K562 (cell line): Measurements from ENCODE around the gene NUTF2. TPM values are rescaled to one million over a fixed set of nuclear protein-coding genes. Genes with fewer than 3 reads are reported as not detected.

Experiments used
- AFF1 ChIP-seq, 2 experiments: fragments of 450-650 bp; IDR thresholded peaks; 2 replicates each; pipeline ENCODE4 v1.6.1; 2018; ENCODE audit warnings: mild to moderate bottlenecking in 2 of 2, low read depth in 1 of 2; ENCODE audit not compliant: partially characterized antibody in 2 of 2
- EP400 ChIP-seq: fragments of 450-650 bp; IDR thresholded peaks from 2 replicates; pipeline ENCODE4 v1.6.1; 2017; ENCODE audit warnings: antibody characterized with exemption, mild to moderate bottlenecking, moderate library complexity
- HOMEZ ChIP-seq: fragments of 250-450 bp; sonication (Bioruptor Pico); IDR thresholded peaks from 2 replicates; pipeline ENCODE4 v1.4.0; 2020; ENCODE audit warnings: mild to moderate bottlenecking, moderate library complexity
- MEF2A ChIP-seq: IDR thresholded peaks from 2 replicates; pipeline ENCODE4 v1.6.1; 2011; ENCODE audit warnings: low read depth, mild to moderate bottlenecking, low read length, moderate library complexity; ENCODE audit not compliant: control insufficient read depth
- MIER1 ChIP-seq: fragments of 450-650 bp; IDR thresholded peaks from 2 replicates; pipeline ENCODE4 v1.6.1; 2016; ENCODE audit warnings: antibody characterized with exemption, mild to moderate bottlenecking, low read depth
- NCOA6 ChIP-seq: fragments of 450-650 bp; IDR thresholded peaks from 2 replicates; pipeline ENCODE4 v1.6.1; 2017; ENCODE audit warnings: mild to moderate bottlenecking
- NFE2 ChIP-seq: IDR thresholded peaks from 2 replicates; pipeline ENCODE4 v1.6.1; 2014; ENCODE audit warnings: antibody characterized with exemption, low read depth
- PTRF ChIP-seq: fragments of 450-650 bp; IDR thresholded peaks from 2 replicates; pipeline ENCODE4 v1.6.1; 2016; ENCODE audit warnings: mild to moderate bottlenecking, missing genetic modification characterization, missing compliant biosample characterization
- ZC3H4 ChIP-seq: sonication (generic); formaldehyde crosslinking; IDR thresholded peaks from 2 replicates; pipeline ENCODE4 v1.9.0; 2021; ENCODE audit warnings: missing genetic modification reagents, borderline replicate concordance
- ZFPM2 ChIP-seq: fragments of 250-450 bp; sonication (Bioruptor Pico); IDR thresholded peaks from 2 replicates; pipeline ENCODE4 v1.5.1; 2022; ENCODE audit warnings: mild to moderate bottlenecking
- ZKSCAN3 ChIP-seq: fragments of 250-450 bp; sonication (Bioruptor Pico); IDR thresholded peaks from 2 replicates; pipeline ENCODE4 v1.4.0; 2020
- ZNF444 ChIP-seq: fragments of 250-450 bp; sonication (Bioruptor Pico); IDR thresholded peaks from 2 replicates; pipeline ENCODE4 v1.4.0; 2020; ENCODE audit warnings: mild to moderate bottlenecking, moderate library complexity
- ZNF57 ChIP-seq: fragments of 450-650 bp; formaldehyde crosslinking; IDR thresholded peaks from 2 replicates; pipeline ENCODE4 v1.4.0; 2020; ENCODE audit warnings: mild to moderate bottlenecking, moderate library complexity
- polyA plus RNA-seq, 8 experiments: library from polyadenylated mRNA; depleted of rRNA in 4 of 8; stranded (reverse) in 5 of 8; unstranded in 3 of 8; fragments of >200 nt; fragmentation: Nextera tagmentation in 2 of 8; fragmentation: Illumina TruSeq in 1 of 8; extraction: Ambion mirVana in 2 of 8; extraction: Trizol in 1 of 8; gene quantifications; 2 replicates each; pipeline versions ENCODE4 v1.2.1 to v1.2.3, GENCODE V29; 2011 to 2014; ENCODE audit warnings: inconsistent platforms in 1 of 8, missing spikeins in 1 of 8
- total RNA-seq, 7 experiments: library from RNA; depleted of rRNA in 6 of 7; stranded (reverse); fragments of >200 nt in 6 of 7; fragmentation: Illumina TruSeq in 2 of 7; extraction: Trizol in 2 of 7; gene quantifications; 2 replicates each; pipeline versions ENCODE4 v1.2.1 to v1.2.3, GENCODE V29; 2011 to 2021; ENCODE audit warnings: low replicate concordance in 1 of 7
- TF ChIP-seq, protein P1 (sequence below): fragments of 200-800 bp; sonication (Bioruptor generic); IDR thresholded peaks from 2 replicates; pipeline ENCODE4 v1.6.1; 2016; ENCODE audit warnings: missing genetic modification characterization, missing compliant biosample characterization
- TF ChIP-seq, protein P2 (sequence below): fragments of 250-450 bp; sonication (Bioruptor Pico); IDR thresholded peaks from 2 replicates; pipeline ENCODE4 v1.9.0; 2021; ENCODE audit warnings: mild to moderate bottlenecking, inconsistent platforms

The NUTF2 gene
- total and polyA plus RNA-seq, 9 of the 15 experiments (the other 6 are each of a cell fraction or from before 2014, with no cell fraction given): 106 to 248 (median 147) TPM

DNA sequence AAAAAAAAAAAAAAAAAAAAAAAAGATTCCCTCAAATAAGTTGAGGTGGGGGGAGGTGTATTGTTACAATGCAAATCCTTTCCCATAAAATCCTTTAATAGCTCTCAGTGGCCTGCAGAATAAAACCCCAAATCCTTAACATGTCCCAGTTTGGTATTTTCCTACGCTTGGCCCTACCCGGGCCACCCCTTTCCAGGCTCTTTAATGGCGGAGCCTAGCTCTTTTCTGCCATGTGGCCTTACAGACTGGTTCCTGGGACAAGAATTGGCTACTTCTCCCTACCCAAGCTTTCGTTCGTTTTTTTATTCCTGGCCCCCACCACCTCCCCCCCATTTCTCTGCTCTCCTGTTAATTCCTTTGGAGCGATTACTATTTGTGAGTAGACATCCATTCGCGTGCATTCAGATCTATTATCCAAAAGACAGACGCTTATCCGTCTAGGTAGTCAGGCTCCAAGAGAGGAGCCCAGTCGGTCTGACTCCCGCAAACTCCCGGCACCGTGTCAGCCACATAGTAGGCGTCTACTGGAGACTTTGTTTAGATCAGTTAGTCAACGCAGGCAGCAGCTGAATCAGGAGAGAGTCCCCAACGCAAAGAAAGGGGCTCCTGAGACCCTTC is 5.4 kb upstream of the NUTF2 start (continued):
- TF ChIP-seq, protein P1, sequence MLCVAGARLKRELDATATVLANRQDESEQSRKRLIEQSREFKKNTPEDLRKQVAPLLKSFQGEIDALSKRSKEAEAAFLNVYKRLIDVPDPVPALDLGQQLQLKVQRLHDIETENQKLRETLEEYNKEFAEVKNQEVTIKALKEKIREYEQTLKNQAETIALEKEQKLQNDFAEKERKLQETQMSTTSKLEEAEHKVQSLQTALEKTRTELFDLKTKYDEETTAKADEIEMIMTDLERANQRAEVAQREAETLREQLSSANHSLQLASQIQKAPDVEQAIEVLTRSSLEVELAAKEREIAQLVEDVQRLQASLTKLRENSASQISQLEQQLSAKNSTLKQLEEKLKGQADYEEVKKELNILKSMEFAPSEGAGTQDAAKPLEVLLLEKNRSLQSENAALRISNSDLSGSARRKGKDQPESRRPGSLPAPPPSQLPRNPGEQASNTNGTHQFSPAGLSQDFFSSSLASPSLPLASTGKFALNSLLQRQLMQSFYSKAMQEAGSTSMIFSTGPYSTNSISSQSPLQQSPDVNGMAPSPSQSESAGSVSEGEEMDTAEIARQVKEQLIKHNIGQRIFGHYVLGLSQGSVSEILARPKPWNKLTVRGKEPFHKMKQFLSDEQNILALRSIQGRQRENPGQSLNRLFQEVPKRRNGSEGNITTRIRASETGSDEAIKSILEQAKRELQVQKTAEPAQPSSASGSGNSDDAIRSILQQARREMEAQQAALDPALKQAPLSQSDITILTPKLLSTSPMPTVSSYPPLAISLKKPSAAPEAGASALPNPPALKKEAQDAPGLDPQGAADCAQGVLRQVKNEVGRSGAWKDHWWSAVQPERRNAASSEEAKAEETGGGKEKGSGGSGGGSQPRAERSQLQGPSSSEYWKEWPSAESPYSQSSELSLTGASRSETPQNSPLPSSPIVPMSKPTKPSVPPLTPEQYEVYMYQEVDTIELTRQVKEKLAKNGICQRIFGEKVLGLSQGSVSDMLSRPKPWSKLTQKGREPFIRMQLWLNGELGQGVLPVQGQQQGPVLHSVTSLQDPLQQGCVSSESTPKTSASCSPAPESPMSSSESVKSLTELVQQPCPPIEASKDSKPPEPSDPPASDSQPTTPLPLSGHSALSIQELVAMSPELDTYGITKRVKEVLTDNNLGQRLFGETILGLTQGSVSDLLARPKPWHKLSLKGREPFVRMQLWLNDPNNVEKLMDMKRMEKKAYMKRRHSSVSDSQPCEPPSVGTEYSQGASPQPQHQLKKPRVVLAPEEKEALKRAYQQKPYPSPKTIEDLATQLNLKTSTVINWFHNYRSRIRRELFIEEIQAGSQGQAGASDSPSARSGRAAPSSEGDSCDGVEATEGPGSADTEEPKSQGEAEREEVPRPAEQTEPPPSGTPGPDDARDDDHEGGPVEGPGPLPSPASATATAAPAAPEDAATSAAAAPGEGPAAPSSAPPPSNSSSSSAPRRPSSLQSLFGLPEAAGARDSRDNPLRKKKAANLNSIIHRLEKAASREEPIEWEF (CRISPR knock-in tag): no peak
- TF ChIP-seq PTRF (tag) (no peak), NCOA6 (peak; percentile 81), ZNF57 (CRISPR knock-in tag) (no peak), ZNF444 (no peak), ZC3H4 (no peak; the same call in 1 of the 2 replicates), MIER1 (no peak), ZFPM2 (CRISPR knock-in tag) (no peak), HOMEZ (CRISPR knock-in tag) (no peak), NFE2 (no peak), ZKSCAN3 (CRISPR knock-in tag) (no peak), EP400 (peak; percentile 68), AFF1 (IDR thresholded peaks at IDR 0.05; ENCODE audit: low read depth in 1 of 2, partially characterized antibody in 2 of 2) (peak in 1 of 2 experiments; percentile 55), MEF2A (no peak)
- TF ChIP-seq, protein P2, sequence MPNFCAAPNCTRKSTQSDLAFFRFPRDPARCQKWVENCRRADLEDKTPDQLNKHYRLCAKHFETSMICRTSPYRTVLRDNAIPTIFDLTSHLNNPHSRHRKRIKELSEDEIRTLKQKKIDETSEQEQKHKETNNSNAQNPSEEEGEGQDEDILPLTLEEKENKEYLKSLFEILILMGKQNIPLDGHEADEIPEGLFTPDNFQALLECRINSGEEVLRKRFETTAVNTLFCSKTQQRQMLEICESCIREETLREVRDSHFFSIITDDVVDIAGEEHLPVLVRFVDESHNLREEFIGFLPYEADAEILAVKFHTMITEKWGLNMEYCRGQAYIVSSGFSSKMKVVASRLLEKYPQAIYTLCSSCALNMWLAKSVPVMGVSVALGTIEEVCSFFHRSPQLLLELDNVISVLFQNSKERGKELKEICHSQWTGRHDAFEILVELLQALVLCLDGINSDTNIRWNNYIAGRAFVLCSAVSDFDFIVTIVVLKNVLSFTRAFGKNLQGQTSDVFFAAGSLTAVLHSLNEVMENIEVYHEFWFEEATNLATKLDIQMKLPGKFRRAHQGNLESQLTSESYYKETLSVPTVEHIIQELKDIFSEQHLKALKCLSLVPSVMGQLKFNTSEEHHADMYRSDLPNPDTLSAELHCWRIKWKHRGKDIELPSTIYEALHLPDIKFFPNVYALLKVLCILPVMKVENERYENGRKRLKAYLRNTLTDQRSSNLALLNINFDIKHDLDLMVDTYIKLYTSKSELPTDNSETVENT (CRISPR knock-in tag): 0 out of 2 replicates have a peak, but pooled peaks have one; percentile 33
